Stimulated activated CD4-positive, alpha-beta T cell treated with anti-CD3 and anti-CD28 coated beads, Interleukin-12 subunit alpha, Interleukin-12 subunit beta, amount 100 ng/mL, for 4 hours (primary cell): ENCODE results near the gene CHSY1.

Experiments
- DNase-seq: peaks from one replicate; pipeline ENCODE4 v3.0.0-alpha.2; 2020

Gene CHSY1

DNA sequence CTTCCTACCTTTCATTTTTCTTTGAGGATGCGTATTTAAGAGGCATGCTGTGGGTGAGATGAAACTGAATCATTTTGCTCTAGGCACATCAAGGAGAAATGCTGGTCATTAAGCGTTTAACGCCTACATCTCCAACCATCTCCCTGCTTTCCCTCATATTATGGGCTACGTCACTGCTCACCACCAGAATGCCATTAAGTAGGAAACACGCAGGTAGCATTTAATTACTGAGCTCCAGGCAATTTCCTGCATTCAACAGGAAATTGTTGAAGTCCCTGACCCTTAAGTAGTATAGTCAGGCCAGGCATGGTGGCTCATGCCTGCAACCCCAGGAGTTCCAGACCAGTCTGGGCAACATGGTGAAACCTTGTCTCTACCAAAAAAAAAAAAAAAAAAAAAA is 66.1 kb downstream of the CHSY1 start:
- DNase-seq: no peak

- no peak for DNase-seq
These were observed 66.5 kb downstream of the CHSY1 start for GRCh38 chr15:101185336-101185735.

DNA sequence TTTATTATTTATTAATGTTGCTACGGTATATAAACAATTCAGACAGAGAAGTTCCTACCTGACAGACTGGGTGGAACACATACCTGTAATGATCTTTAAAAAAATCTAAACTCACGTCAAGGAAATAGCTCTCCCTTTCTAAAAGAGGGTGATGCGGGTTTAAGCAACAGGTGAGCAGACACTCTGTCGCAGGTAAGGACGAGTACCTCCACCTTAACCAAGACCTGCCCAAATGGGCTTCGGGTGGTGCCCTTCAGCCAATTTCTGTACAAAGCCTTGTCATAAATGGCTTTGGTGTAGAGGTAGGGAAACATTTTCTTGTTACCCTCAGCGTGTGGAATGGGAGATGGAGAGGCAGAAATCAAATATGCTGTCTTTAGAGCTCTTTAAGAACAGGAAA is 67.0 kb downstream of the CHSY1 start:
- DNase-seq: no peak

- no peak for DNase-seq
These were observed 67.9 kb downstream of the CHSY1 start for GRCh38 chr15:101183931-101184305.

DNA sequence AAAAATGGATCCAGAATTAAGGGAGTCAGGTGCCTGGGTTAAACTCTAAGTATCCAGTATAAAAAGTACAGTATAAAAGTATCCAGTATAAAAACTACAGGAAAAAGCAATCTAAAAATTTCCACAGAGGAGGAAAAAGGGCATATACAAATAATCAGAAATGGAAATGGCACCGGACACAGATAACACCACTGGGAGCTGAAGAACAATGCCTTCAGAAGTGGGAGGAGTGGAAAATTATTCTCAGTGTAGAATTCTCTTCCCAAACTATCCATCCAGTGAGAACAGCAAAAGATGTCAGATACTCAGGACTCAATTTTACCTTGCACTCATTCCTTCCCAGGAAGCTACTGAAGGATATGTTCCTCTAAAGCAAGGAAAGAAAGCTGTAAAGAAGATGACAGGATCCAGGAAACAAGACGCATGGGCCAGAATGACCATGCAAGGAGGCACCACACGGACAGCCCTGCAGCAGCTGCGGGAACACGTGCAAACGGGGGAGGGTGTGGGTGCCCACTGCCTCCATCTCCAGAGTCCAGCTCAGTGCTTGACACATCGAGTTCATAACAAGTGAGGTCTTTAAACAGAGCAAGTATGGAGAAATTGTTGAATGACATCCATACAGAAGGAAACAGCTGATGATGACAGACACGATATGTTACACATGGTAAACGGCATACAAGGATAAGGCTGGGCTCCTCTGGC is 68.5 kb downstream of the CHSY1 start:
- DNase-seq: no peak

GRCh38 chr15:101182215-101182614 is 69.6 kb downstream of the CHSY1 start:
- no peak for DNase-seq

GRCh38 chr15:101181349-101181748 is 70.5 kb downstream of the CHSY1 start:
- DNase-seq: no peak

GRCh38 chr15:101180620-101181307 is 71.1 kb downstream of the CHSY1 start:
- no peak for DNase-seq

GRCh38 chr15:101179341-101180153 is 72.3 kb downstream of the CHSY1 start:
- no peak for DNase-seq

GRCh38 chr15:101178931-101179330 is 72.9 kb downstream of the CHSY1 start:
- no peak for DNase-seq

DNA sequence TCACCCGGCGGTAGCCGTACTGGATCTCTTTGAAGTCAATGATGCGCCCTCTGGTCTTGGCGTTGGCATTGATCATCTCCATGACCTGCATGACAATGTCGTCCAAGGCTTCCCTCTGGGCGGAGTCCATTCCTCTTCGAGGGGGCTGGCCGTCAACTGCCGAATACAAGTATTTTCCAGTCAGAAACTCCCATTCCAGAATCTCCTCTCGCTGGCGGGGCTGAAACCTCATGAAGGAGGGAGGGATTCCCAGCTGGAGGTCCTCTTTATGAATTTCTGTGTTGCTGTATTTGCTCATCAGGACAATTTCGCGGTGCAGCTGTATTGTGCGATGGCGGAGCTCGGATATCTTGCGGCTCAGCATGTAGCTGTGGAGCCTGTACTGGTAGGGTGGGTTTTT is 73.4 kb downstream of the CHSY1 start:
- DNase-seq: no peak

DNA sequence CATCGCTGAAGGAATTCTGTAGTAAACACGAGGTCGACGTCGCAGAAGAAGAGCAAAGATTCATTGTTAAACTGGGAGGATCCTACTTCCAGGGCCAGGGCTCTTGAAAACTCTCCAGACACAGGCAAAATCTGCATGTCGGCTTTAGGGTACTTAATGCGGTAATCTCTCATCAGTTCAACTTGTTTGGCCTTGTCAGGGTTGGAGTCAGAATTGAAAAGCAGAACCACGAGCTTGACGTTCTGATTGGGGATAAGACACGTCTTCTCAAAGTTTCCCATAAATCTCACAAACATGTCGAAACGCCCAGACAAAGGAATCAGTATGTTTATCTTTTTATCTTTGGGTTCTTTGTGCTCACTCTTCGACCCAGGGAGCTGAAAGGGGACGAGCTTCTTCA is 74.0 kb downstream of the CHSY1 start:
- no peak for DNase-seq

DNA sequence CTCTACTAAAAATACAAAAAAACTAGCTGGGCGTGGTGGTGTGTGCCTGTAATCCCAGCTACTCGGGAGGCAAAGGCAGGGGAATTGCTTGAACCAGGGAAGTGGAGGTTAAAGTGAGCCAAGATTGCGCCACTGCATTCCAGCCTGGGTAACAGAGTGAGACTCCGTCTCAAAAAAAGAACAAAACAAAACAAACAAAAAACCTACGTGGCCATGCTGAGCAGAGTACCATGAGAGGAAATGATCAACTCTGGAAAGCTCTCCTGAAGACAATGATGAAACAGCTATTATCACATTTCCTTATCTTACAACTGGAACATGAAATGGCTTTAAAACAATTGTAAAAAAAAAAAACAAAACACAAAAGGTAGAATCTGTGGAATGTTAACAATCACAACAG is 75.2 kb downstream of the CHSY1 start:
- DNase-seq: no peak

DNA sequence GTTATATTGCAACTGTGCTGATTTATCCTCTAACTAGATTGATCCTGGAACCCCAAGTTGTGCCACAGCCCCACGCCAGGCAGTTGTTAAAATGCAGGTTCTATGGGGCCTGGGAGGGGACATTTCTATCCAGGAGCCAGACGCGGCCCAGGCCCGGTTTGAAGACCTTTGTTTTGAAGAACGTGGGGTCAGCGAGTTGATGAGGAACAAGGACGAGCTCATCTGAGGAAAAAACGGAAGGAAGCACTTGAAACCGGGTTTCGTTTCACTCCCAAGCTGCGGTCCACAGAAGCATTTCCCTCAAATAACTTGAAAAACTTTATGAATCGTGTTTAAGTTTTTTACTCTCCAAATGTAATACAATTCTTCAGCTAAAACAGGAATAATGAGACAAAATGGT is 76.4 kb downstream of the CHSY1 start:
- no peak for DNase-seq

DNA sequence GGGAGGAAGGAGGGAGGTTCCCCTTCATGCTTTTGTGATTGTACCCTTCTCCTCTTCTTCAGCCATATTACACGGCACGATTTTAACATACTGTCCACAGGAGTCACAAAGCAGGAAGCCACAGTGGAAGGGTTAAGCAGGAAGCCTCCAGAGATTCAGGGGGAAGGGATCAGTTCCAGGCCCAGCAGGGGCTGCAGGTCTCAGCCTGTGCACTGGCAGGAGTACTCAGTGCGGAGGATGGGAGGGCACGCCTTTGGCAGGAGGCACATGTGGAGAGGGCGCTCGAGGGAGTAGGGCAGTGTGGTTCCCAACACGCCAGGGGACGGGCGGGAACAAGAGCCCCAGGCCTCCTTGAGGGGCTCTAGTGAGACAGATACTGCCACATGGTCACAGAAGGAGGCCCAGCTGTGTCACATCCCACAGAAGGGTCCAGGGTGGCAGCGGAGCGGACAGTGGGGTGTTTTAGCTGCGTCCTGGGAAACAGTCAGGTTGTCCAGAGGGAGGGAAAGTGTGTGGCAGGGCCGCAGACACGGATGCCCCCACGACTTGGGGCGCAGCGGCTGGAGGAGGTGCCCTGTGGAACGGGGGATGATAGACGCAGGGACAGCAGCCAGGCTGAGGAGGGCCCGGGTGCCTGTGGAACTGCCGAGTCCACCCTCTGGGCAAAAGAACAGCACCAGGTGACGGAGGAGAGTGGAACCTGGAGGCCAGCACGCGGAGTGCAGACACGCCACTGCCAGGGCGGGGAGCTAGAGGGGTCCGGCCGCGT is 77.5 kb downstream of the CHSY1 start:
- DNase-seq: no peak

DNA sequence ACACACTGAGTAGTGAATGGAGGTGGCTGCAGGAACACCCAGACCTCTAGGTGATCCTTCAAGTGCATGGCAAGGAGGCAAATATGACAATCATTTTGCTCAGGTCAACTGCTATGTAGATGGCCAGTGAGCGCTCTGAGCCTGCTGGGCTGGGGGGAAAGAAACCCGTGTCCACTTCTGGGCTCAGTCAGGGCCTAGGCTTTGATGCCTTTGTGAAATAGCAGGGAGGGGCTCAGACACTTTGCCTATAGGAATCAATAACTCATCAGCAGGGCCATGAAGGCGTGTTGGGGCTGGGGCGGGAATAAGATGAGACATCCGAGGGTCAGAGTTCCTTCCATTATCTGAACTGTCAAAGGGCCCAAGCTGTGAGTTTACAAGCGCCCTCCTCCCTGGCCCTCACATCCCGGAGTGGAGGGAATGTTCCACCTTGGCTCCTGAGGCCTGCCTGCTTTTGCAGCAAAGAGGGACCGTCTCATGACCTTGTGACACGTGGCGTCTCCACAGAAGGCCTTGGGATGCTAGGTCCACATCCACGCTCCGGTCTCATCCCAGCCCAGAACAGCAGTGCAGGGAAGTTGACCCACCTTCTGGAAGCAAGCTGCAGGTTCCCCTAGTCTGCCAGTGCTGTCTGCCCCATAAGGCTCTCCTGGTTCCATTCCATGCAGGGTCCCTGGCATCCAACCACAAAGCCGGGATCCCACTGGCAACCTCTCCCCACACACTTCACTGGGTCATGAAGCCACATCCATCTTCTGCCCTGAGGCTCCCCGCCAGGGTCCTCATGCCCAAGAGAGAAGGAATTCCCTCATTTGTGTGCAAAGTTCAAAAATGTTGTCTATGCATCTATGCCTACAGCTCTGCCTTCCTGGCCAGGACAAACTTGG is 78.4 kb downstream of the CHSY1 start:
- no peak for DNase-seq

GRCh38 chr15:101172501-101173071 is 79.3 kb downstream of the CHSY1 start:
- DNase-seq: no peak

DNA sequence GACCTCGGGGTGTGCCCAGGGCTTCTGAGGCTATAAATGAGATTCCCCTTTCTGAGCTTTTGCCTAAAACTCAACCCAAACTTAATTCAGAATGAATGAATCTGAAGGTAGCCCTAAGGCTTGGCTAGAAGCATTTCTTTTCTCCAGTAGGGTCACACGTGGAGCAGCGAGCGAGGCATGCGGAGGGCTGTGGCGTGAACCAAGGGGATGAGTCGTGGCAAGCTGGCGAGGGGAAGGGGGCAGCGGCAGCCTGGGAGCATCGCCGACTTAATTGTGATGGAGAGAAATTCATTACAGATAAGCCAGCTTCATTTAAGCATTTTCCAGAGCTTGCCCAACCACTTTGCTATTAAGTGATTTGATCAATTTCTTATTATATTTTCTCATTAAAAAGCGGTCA is 79.9 kb downstream of the CHSY1 start:
- no peak for DNase-seq

- no peak for DNase-seq
These were observed 81.1 kb downstream of the CHSY1 start for GRCh38 chr15:101170568-101171350.

DNA sequence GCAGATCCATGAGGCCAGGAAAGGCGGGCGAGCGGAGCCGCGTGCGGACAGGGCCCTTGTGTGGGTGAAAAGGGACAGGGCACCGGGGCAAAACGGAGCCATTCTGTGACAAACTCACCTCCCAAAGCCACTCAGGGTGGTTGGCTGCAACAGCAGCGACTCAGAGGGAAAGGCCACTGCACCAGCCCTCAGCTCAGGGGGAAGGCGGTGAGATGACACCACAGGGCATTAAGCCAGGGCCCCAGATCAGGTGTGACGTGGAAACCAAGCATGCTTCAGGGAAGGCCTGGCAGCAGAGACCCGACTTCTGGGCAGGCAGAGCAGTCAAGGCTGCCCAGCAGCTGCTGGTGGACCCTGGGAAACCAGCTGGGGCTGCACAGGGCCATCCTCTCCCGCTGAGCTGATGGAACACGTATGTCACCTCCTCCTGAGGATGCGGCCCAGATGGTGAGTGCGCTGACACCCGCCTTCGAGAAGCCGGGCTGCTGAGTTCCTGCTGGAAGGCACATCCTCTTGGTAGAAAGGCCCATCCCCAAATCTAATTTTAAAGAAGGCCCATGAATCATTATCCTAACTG is 82.3 kb downstream of the CHSY1 start:
- no peak for DNase-seq
